HG03025 (cell line): ENCODE measurements around the gene PTPN13.
"Not testable (repeated sequence)": the region's sequence is repeated elsewhere in the genome, so short reads cannot be mapped to it uniquely, and the experiment has no call there.

ENCODE experiments used
- ATAC-seq: cut with Tn5 transposase; IDR thresholded peaks from one replicate; pipeline ENCODE4 v1.9.1; 2021; ENCODE audit warnings: mild to moderate bottlenecking, moderate library complexity; ENCODE audit not compliant: unreplicated experiment, low FRiP score

Gene PTPN13

DNA sequence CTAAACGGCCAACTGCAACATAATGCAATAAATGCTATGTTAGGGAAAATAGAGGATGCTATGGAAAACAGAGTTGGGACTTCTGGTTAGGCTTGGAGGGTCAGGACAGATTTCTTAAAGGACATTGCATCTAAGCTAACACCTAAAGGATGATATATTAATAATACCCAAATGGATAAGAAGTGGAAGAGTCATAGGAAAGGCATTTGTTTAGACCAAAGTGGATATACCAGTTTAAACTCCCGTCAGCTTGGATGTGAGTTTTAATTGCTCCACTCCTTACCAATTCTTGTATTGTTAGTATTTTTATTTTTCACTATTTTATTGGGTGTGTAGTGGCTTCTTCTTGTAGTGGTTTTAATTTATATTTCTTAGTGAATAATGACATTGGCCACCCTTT, 93.9 kb downstream of the PTPN13 start:
- no peak for ATAC-seq

DNA sequence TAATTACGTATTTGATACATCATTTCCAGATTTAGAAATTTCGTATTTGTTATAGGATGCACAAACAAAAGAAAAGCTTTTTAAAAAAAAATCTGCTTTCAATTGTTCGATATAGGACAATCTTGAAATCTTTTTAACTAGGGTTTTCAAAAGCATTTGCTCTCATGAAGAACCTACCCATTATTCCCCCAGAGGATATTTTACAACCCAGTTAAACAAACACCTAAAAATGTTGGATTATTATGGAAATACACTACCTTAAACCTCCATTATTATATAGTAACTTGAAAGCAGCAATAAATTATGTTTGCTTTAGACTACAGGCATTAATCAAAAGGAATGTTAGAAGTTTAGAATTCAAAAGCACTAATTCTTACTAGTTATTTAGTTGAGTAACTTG, 110.5 kb downstream of the PTPN13 start:
- ATAC-seq = no peak

DNA sequence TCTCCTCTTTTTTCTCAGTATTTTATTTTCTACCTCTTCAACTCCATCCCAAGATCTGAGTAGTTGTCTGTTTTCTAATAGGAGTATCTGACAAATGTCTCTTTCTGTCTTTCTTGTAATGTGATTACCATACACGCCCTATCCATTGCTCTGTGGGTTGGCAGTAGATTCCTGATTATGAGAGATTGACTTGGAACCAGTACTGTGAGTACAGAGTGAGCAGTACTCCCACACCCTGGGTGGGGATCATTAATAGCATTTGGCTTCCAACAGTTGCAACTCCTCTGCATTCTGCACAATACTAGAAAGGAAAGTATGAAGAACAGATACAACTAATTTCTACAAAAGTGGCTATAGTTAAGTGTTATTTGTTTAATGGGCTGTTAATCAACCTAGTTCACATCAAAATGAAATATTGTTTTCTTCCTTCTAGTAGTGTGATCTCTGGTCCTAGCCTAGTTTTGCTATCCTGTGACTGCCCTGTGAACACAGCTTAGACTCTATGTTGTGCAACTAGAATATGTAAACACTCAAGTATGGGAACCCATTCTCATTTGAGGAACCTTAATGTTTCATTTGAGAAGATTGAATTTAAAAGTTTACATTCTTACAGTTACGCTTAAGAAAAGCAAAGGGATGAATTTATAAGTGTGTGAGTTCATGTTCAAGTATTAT, 112.9 kb downstream of the PTPN13 start:
- ATAC-seq = no peak

DNA sequence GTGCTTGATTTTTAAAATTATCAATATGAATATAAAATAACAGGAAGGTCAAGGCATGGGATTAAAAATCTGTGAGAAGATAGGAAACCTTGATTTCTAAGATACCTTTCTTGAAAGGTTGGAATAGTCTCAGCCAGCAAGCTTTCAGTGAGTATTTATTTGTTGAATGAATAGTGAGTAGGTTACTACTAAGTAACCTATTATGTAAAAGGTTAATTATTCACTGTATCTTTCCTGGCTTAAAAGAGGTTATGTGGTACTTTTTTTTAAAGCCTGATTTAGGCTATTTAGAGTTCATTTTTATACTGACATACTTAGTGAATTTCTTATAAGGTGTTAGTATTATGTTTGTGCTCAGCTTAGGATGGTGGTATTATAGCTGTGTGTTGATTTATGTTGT, 123.5 kb downstream of the PTPN13 start:
- no peak for ATAC-seq

DNA sequence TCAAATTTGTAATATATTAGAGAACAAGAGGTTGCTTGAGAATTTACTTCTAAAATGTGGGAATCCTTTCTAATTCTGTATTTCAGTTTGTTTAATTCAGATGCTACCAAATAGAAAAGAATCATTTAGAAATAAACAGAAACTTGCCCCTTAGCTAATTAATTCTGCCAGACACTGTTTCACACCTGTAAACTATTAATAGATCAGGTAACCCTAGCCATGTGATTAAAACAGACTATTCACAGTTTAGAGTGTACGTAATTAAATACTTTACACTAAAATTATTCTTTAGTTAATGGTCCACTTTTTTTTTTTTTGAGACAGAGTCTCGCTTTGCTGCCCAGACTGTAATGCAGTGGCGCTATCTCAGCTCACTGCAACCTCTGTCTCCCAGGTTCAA, 124.0 kb downstream of the PTPN13 start:
- ATAC-seq = no peak

DNA sequence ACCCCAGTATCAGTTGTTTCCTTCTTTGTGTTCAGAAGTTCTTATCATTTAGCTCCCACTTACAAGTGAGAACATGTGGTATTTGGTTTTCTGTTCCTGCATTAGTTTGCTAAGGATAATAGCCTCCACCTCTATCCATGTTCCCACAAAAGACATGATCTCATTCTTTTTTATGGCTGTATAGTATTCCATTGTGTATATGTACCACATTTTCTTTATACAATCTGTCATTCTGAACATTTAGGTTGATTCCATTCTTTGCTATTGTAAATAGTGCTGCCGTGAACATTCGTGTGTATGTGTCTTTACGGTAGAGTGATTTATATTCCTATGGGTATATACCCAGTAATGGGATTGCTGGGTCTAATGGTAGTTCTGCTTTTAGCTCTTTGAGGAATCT, 125.0 kb downstream of the PTPN13 start:
- not testable (repeated sequence) for ATAC-seq

DNA sequence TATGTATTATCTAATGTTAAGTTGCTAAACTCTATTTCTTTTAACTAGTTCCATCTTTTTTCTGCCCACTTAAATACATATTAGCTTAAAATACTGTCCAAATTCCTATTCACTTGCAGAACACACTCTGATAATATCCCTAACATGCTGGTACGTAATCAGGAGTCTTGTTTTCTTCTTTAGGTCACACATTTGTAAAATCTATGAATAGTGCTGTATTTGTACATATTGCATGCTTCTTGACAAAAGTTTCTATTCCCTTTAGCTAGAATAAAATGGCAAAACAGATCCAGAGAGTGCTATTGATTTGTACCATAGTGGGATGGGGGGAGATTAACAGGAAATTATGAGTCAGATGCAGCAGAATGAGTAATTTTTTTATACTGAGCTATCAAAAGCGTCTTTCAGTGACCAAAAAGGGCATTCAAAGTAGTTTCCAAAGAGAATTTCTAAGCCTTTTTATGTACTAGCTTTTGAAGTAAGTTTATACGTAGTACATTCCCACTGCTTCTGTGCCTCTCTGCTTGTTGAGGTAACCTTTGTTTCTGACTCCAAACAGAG, 126.5 kb downstream of the PTPN13 start:
- ATAC-seq = no peak

DNA sequence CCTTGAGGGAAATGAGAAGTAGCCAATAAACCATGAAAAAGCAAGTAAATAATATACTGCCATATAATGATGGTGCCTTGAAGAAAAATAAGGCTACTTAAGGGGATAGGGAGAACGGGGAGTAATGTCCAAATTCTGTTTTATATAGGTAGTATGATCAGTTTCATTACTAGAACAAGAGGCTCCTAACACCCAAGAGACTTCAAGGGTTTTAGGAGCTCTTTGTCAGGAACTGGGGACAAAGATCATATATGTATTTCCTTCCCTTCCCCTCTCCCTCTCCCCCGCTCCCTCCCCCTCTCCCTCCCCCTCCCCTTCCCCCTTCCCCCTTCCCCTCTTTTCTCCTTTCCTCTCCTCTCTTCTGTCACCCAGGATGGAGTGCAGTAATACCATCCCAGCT, 127.3 kb downstream of the PTPN13 start:
- ATAC-seq = no peak

DNA sequence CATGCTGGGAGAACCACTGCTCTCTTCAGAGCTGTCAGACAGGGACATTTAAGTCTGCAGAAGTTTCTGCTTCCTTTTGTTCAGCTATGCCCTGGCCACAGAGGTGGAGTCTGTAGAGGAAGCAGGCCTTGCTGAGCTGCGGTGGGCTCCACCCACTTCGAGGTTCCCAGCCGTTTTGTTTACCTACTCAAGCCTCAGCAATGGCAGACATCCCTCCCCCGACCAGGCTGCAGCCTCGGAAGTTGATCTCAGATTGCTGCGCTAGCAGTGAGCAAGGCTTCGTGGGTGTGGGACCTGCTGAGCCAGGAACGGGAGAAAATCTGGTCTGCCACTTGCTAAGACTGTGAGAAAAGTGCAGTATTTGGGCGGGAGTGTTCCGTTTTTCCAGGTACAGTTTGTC, 136.2 kb downstream of the PTPN13 start:
- no peak for ATAC-seq

DNA sequence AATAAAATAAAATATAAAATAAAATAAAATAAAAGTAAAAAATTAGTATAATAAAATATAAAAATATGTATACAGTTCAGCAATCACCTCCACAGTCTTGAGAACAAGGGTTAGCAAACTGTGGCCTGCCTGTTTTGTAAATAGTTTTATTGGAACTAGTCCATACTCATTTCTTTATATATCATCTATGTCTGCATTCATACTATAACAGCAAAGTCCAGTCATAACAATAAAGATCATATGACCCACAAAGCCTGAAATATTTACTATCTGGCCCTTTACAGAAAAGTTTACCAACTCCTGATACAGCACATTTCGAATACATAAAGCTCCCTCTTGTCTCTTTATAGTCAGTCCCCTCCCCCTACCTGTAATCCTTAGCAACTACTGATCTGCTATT, 143.1 kb downstream of the PTPN13 start:
- no peak for ATAC-seq

DNA sequence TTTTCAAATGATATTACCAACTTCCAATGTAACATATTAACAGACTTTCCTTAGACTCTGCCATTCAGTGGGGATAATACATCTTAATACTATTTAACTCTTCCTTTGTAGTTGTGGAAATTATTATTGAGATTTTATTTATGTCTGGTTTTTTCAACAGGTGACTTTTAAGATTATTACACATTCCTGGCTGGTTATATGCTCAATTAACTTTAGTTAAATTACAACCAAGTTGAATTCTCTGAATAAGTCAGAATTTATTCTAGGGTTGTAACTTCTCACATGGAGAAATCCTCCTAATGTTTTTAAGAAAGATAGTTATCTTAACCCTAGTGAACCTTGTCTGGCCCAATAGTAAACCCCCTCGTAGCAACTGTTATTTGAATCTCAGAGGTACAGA, 147.7 kb downstream of the PTPN13 start:
- no peak for ATAC-seq

DNA sequence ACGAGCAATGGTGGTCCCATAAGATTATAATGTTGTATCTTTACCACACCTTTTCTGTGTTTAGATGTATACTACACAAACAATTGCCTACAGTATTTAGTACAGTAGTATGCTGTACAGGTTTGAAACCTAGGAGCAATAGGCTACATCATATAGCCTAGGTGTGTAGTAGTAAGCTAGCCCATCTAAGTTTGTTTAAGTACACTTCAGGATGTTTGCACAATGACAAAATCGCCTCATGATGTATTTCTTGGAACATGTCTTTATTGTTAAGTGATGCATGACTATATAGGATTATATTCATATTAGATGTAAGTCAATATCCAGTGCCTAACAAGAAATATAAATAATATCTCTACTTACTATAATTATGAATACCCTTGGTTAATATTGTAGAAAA, 150.5 kb downstream of the PTPN13 start:
- no peak for ATAC-seq

DNA sequence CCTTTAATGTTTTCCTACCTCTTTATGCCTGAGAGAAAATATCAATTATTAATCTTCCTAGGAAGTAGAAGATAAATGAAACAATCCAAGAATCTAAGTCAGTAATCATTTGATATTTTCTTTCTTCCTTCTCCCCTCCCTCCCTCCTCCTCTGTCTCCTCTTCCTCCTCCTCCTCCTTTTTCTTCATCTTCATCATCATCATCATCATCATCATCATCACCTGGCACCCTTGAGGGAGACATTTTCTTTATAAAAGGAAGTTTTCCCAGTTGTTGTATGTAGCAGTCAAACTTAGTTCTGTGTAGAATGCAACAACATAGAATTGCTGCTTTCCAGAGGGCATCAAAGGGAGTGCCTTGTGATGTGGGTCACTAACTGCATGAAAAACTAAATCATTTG, 155.0 kb downstream of the PTPN13 start:
- no peak for ATAC-seq

DNA sequence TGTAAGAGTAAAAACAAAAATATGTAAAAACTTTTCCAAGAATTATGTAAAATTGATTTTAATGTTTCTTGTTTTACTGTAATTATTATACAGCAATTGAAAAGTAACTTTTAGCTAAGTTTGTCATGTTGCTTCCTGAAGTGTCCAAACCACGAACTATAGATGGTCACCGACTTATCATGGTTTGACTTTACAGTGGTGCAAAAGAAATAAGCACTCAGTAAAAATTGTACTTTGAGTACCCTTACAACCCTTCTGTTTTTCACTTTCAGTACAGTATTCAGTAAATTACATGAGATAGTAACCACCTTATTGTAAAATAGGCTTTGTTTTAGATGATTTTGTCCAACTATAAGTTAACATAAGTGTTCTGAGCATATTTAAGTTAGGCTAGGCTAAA, 161.3 kb downstream of the PTPN13 start:
- no peak for ATAC-seq

DNA sequence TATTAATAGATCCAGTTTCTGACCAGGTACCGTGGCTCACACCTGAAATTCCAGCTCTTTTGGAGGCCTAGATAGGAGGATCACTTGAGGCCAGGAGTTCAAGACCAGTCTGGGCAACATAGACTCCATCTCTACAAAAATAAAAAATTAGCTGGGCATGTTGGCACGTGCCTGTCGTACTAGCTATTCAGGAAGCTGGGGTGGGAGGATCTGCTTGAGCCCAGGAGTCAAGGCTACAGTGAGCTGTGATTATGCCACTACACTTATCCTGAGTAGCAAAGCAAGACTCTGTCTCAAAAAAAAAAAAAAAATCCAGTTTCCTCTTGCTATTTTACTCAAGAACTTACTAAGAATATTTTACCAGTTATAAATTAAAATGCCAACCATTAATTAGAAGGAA, 163.4 kb downstream of the PTPN13 start:
- no peak for ATAC-seq

DNA sequence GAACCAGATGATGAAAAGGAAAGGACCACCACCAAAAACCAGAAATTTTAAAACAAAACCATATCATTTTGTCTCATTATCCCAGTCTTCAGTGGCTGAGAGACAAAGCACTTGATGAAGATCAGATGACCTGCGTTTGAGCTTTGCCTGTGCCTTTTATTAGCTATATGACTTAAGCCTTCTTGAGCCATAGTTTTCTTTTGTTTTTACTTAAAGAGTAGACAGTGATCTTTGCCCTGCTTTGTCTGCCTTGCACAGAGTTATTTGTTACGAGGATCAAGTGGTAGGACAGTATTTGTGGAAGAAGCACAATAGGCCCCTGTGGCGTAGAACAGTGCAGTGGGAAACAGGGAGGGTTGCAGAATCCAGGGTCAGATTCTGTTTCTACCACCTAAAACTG, 165.2 kb downstream of the PTPN13 start:
- ATAC-seq = no peak

DNA sequence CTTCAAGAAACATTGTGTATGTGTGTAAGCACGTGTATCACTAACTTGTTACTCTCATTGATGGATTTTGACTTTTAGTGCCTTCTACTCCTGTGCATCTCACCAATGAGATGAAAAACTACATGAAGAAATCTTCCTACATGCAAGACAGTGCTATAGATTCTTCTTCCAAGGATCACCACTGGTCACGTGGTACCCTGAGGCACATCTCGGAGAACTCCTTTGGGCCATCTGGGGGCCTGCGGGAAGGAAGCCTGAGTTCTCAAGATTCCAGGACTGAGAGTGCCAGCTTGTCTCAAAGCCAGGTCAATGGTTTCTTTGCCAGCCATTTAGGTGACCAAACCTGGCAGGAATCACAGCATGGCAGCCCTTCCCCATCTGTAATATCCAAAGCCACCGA, 168.5 kb downstream of the PTPN13 start:
- ATAC-seq = no peak

DNA sequence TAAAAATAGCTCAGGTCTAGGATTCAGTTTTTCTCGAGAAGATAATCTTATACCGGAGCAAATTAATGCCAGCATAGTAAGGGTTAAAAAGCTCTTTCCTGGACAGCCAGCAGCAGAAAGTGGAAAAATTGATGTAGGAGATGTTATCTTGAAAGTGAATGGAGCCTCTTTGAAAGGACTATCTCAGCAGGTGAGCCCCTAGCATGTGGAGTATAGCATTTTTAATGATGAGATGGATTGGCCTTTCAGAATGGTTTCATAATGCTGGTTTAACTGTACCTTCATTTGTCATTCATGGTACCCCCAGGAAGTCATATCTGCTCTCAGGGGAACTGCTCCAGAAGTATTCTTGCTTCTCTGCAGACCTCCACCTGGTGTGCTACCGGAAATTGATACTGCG, 175.7 kb downstream of the PTPN13 start:
- ATAC-seq = no peak

DNA sequence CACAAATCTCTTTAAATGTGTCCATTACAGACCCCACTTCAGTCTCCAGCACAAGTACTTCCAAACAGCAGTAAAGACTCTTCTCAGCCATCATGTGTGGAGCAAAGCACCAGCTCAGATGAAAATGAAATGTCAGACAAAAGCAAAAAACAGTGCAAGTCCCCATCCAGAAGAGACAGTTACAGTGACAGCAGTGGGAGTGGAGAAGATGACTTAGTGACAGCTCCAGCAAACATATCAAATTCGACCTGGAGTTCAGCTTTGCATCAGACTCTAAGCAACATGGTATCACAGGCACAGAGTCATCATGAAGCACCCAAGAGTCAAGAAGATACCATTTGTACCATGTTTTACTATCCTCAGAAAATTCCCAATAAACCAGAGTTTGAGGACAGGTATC, 177.0 kb downstream of the PTPN13 start:
- no peak for ATAC-seq

DNA sequence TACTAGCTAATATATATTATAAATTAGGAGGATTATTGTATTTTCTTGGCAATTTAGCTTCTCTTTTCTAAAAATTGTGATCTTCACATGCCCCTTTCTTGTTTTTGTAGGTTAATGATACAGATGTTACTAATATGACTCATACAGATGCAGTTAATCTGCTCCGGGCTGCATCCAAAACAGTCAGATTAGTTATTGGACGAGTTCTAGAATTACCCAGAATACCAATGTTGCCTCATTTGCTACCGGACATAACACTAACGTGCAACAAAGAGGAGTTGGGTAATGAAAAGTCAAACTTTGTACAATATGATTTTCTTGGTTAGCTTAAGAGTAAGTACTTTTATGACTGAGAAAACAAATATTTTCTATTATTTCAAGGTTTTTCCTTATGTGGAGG, 180.9 kb downstream of the PTPN13 start:
- no peak for ATAC-seq

DNA sequence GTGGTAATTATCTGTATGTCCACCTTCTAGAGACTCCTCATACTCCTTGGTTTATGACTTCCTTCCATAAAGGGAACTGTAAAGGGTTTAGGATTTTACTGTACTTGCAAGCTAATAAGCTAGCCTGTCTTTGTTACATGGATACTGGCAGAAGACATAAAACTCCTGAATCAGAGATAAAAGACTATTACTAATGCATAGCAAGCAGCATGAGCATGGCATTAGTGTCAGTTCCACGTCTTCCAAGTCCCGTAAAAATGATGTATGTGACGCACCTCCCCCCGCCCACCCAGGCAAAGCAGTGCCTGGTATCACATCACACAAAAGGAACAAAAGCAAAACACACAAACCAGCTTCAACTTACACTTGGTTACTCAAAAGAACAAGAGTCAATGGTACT, 184.1 kb downstream of the PTPN13 start:
- no peak for ATAC-seq

DNA sequence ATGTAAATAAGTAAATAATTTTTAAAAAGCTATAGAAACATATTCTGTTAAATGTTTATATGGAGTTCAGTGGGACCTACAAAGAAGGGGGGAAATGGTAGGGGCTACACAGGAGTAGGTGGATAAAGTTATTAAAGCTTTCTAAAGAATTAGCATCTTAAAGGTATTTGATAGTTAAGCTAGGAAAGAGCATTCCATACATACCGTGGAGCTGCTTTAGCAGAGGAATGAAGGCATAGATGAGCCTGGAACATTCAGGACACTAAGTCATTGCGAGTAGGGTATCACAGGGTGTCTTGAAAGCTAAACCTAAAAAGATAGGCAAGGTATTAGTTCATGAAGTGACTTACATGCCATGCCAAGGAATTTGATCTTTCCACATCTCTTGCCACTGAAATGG, 194.7 kb downstream of the PTPN13 start:
- ATAC-seq = no peak

DNA sequence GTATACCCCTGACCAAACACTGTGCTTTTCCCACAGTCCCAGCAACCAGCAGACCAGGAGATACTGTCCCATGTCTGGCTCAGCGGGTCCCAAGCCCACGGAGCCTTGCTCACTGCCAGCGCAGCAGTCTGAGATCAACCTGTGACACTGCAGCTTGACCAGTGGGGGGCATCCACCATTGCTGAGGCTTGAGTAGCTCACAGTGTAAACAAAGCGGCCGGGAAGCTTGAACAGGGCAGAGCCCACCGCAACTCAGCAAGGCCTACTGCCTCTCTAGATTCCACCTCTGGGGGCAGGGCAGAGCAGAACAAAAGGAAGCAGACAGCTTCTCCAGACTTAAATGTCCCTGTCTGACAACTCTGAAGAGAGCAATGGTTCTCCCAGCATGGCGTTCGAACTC, 197.0 kb downstream of the PTPN13 start:
- ATAC-seq = no peak
